Measurements from ENCODE around the gene RNF224.

DNA sequence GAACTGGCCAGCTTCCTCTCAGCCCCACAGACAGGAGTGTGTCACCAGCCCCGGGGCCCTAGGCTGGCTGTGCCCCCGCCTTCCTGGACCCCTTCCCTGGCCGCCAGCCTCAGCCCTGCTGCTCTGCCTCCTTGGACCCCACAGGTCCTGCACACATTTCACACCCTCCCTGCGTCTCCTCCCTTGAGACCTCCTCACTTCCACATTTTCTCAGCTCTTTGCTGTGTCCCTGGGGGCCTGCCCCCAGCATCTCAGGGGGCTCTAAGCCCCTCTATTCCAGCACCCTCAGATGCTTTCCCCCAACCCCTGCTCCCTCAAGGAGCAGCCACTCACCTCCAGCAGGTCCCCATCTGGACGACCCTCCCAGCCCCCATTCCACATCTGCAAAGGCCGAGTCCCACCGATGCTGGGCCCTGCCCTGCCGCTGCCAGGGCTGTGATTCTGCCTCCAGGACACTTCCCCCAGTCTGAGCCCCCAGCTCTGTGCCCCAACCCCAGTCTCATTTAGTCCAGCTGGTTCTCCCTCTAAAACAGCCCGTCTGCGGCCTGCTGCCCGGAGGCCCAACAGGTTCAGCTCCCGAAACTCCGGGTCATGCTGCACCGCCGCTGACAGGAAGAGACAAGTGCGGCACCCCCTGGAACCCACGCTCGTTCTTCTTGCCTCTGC, 7.6 kb downstream of the RNF224 start:
- TF ChIP-seq, protein P1, sequence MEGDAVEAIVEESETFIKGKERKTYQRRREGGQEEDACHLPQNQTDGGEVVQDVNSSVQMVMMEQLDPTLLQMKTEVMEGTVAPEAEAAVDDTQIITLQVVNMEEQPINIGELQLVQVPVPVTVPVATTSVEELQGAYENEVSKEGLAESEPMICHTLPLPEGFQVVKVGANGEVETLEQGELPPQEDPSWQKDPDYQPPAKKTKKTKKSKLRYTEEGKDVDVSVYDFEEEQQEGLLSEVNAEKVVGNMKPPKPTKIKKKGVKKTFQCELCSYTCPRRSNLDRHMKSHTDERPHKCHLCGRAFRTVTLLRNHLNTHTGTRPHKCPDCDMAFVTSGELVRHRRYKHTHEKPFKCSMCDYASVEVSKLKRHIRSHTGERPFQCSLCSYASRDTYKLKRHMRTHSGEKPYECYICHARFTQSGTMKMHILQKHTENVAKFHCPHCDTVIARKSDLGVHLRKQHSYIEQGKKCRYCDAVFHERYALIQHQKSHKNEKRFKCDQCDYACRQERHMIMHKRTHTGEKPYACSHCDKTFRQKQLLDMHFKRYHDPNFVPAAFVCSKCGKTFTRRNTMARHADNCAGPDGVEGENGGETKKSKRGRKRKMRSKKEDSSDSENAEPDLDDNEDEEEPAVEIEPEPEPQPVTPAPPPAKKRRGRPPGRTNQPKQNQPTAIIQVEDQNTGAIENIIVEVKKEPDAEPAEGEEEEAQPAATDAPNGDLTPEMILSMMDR (IDR thresholded peaks at IDR 0.05; ENCODE audit: poor library complexity, severe bottlenecking) = no peak
- no peak for TF ChIP-seq EZH2 (IDR thresholded peaks at IDR 0.05; ENCODE audit: borderline replicate concordance, insufficient read depth, low read length, poor library complexity, severe bottlenecking)
- no peak for TF ChIP-seq EP300 (conservative IDR thresholded peaks at IDR 0.05; ENCODE audit: poor library complexity, severe bottlenecking)
- TF ChIP-seq REST (IDR thresholded peaks at IDR 0.05; ENCODE audit: borderline replicate concordance) = no peak
- no peak for TF ChIP-seq SMC3 (conservative IDR thresholded peaks at IDR 0.05; ENCODE audit: poor library complexity)
- no peak for TF ChIP-seq TAF1 (IDR thresholded peaks at IDR 0.05; ENCODE audit: low read depth)
- TF ChIP-seq POLR2AphosphoS5 (IDR thresholded peaks at IDR 0.05) = no peak
- TF ChIP-seq RAD21 (conservative IDR thresholded peaks at IDR 0.05) = no peak
